K562 (cell line): ENCODE results near the gene PDPK1. TPM values are rescaled to one million over a fixed set of nuclear protein-coding genes. Genes with fewer than 3 reads are reported as not detected.

Experiments used
- CXXC5 ChIP-seq: fragments of 250-450 bp; sonication (Bioruptor Pico); IDR thresholded peaks from 2 replicates; pipeline ENCODE4 v1.8.0; 2022; ENCODE audit warnings: inconsistent platforms, mild to moderate bottlenecking, moderate library complexity
- FOS ChIP-seq: IDR thresholded peaks from 3 replicates; pipeline ENCODE4 v1.6.1; 2011; ENCODE audit not compliant: insufficient read length; ENCODE audit errors: extremely low read depth
- HMG20B ChIP-seq: fragments of 250-450 bp; sonication (Bioruptor Pico); IDR thresholded peaks from 2 replicates; pipeline ENCODE4 v1.5.0; 2021; ENCODE audit warnings: mild to moderate bottlenecking
- ILK ChIP-seq: fragments of 450-650 bp; IDR thresholded peaks from 2 replicates; pipeline ENCODE4 v1.6.1; 2016; ENCODE audit warnings: missing genetic modification characterization, low read depth, mild to moderate bottlenecking, missing compliant biosample characterization, moderate library complexity, borderline replicate concordance
- KLF16 ChIP-seq: IDR thresholded peaks from 2 replicates; pipeline ENCODE4 v1.6.1; 2016; ENCODE audit warnings: antibody characterized with exemption
- PPARD ChIP-seq: fragments of 250-450 bp; sonication (Bioruptor Pico); IDR thresholded peaks from 2 replicates; pipeline ENCODE4 v1.8.0; 2022; ENCODE audit warnings: inconsistent platforms, mild to moderate bottlenecking, moderate library complexity
- RERE ChIP-seq: sonication (generic); formaldehyde crosslinking; IDR thresholded peaks from 2 replicates; pipeline ENCODE4 v1.8.0; 2023; ENCODE audit warnings: missing genetic modification reagents, mild to moderate bottlenecking, borderline replicate concordance
- REST ChIP-seq, 2 experiments: fragments of 450-650 bp; formaldehyde crosslinking in 1 of 2; IDR thresholded peaks; 2 replicates each; pipeline versions ENCODE4 v1.4.0 to v1.6.1; 2014 to 2020; ENCODE audit warnings: mild to moderate bottlenecking in 2 of 2, borderline replicate concordance in 1 of 2, low read depth in 1 of 2
- SIN3B ChIP-seq: fragments of 450-650 bp; IDR thresholded peaks from 2 replicates; pipeline ENCODE4 v1.6.1; 2017; ENCODE audit warnings: low read depth, mild to moderate bottlenecking, moderate library complexity
- SMARCA4 ChIP-seq: fragments of 450-650 bp; IDR thresholded peaks from 2 replicates; pipeline ENCODE4 v1.6.1; 2016
- ZKSCAN3 ChIP-seq: fragments of 250-450 bp; sonication (Bioruptor Pico); IDR thresholded peaks from 2 replicates; pipeline ENCODE4 v1.4.0; 2020
- ZNF316 ChIP-seq: fragments of 450-650 bp; IDR thresholded peaks from 2 replicates; pipeline ENCODE4 v1.6.1; 2016
- ZNF324 ChIP-seq: fragments of 250-450 bp; sonication (Bioruptor Pico); IDR thresholded peaks from 2 replicates; pipeline ENCODE4 v1.4.0; 2020; ENCODE audit warnings: mild to moderate bottlenecking
- ZNF583 ChIP-seq: fragments of 250-450 bp; sonication (Bioruptor Pico); IDR thresholded peaks from 2 replicates; pipeline ENCODE4 v1.4.0; 2020
- polyA plus RNA-seq, 8 experiments: library from polyadenylated mRNA; depleted of rRNA in 4 of 8; stranded (reverse) in 5 of 8; unstranded in 3 of 8; fragments of >200 nt; fragmentation: Nextera tagmentation in 2 of 8; fragmentation: Illumina TruSeq in 1 of 8; extraction: Ambion mirVana in 2 of 8; extraction: Trizol in 1 of 8; gene quantifications; 2 replicates each; pipeline versions ENCODE4 v1.2.1 to v1.2.3, GENCODE V29; 2011 to 2014; ENCODE audit warnings: inconsistent platforms in 1 of 8, missing spikeins in 1 of 8
- total RNA-seq, 7 experiments: library from RNA; depleted of rRNA in 6 of 7; stranded (reverse); fragments of >200 nt in 6 of 7; fragmentation: Illumina TruSeq in 2 of 7; extraction: Trizol in 2 of 7; gene quantifications; 2 replicates each; pipeline versions ENCODE4 v1.2.1 to v1.2.3, GENCODE V29; 2011 to 2021; ENCODE audit warnings: low replicate concordance in 1 of 7

The PDPK1 gene
- total and polyA plus RNA-seq, 9 of the 15 experiments (the other 6 are each of a cell fraction or from before 2014, with no cell fraction given) = 4.0 to 37.2 (median 18.7) TPM

- TF ChIP-seq REST (IDR thresholded peaks at IDR 0.05; ENCODE audit: borderline replicate concordance) = peak; percentile 76
- TF ChIP-seq REST (CRISPR knock-in tag; IDR thresholded peaks at IDR 0.05; ENCODE audit: low read depth) = peak; percentile 68; the same call in 1 of the 2 replicates
- no peak for TF ChIP-seq HMG20B (CRISPR knock-in tag)
- no peak for TF ChIP-seq ZNF324 (CRISPR knock-in tag)
- peak; percentile 91 for TF ChIP-seq CXXC5
- TF ChIP-seq KLF16 = 0 out of 2 replicates have a peak, but pooled peaks have one; percentile 9
- no peak for TF ChIP-seq ZNF583
- no peak for TF ChIP-seq ZKSCAN3 (CRISPR knock-in tag)
- no peak for TF ChIP-seq RERE
- TF ChIP-seq ILK (tag) = no peak
- TF ChIP-seq PPARD = no peak
- no peak for TF ChIP-seq ZNF316
- no peak for TF ChIP-seq FOS
- TF ChIP-seq SIN3B = peak; percentile 93
- TF ChIP-seq SMARCA4 = 0 out of 2 replicates have a peak, but pooled peaks have one; percentile 21
Observed at GRCh38 chr16:2603165-2604015, 65.6 kb downstream of the PDPK1 start (continued).
